Activated CD8-positive, alpha-beta T cell treated with anti-CD3 and anti-CD28 coated beads for 36 hours (primary cell): Measurements from ENCODE around the gene RIOX2. TPM values are rescaled to one million over a fixed set of nuclear protein-coding genes. Genes with fewer than 3 reads are reported as not detected.

Source experiments
- ATAC-seq: fragments of 200-7000 bp; cut with Tn5 transposase; one replicate; pipeline ENCODE4 v1.10.0; 2021; ENCODE audit warnings: mild to moderate bottlenecking, moderate library complexity
- CTCF ChIA-PET: fragments of 350-600 bp; sonication (Branson Sonifier 250); formaldehyde crosslinking; loops from one replicate; lab custom pipeline; 2021; ENCODE audit warnings: antibody characterized with exemption; lab: Charles Lee
- POLR2A ChIA-PET: fragments of 350-600 bp; sonication (Branson Sonifier 250); formaldehyde crosslinking; loops from one replicate; lab custom pipeline; 2021; ENCODE audit warnings: antibody characterized with exemption; lab: Charles Lee
- DNase-seq: peaks from one replicate; pipeline ENCODE4 v3.0.0-alpha.2; 2020
- H3K27ac Mint-ChIP-seq: one replicate; pipeline ENCODE4 v1.8.0; 2021; ENCODE audit warnings: mild to moderate bottlenecking, mixed read lengths
- H3K27me3 Mint-ChIP-seq: one replicate; pipeline ENCODE4 v1.8.0; 2021; ENCODE audit warnings: mixed read lengths
- H3K36me3 Mint-ChIP-seq: one replicate; pipeline ENCODE4 v1.8.0; 2021; ENCODE audit warnings: low read depth, mixed read lengths
- H3K4me1 Mint-ChIP-seq: one replicate; pipeline ENCODE4 v1.8.0; 2021; ENCODE audit warnings: low read depth, mixed read lengths
- H3K4me3 Mint-ChIP-seq: one replicate; pipeline ENCODE4 v1.8.0; 2021; ENCODE audit warnings: mild to moderate bottlenecking, moderate library complexity, mixed read lengths
- H3K9me3 Mint-ChIP-seq: one replicate; pipeline ENCODE4 v1.8.0; 2021; ENCODE audit warnings: mixed read lengths
- intact Hi-C: fragments of 100-400 bp; cut with micrococcal nuclease; formaldehyde crosslinking; loops from one replicate; pipeline ENCODE4 v1.10.0; 2022
- total RNA-seq, 2 experiments: library from RNA; stranded (reverse); gene quantifications; one replicate each; pipeline ENCODE4 v1.2.3, GENCODE V29; 2021
- TF ChIP-seq, protein P1 (sequence below): fragments of 200-600 bp; IDR thresholded peaks from one replicate; pipeline ENCODE4 v1.8.0; 2022; ENCODE audit warnings: antibody characterized with exemption, mild to moderate bottlenecking

RIOX2 gene
- total RNA-seq, 2 experiments from 2014 or later: 41.2 to 43.3 TPM

DNA sequence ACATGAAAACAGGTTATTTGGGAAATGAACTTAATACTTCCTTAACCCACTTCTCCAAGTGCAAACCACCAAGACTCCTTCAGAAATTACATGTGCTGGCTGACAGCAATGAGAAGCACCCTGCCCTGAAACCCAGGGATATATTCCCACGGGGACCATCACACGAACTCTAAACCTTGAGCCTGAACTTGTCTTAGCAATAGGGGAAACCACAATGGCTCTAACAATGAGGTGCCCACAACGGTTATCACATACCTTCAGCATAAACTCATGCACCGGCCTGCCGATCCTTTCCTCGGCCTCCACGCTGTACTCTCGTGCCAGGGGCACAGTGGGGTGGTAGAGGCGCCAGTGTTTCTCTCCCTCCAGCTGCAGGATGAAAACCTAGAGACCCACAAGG lies 13.4 kb downstream of the RIOX2 start:
- no peaks in the 10 kb centered on the region for H3K27me3 Mint-ChIP-seq
- peaks cover 15% of the 10 kb centered on the region for H3K4me1 Mint-ChIP-seq
- H3K36me3 Mint-ChIP-seq: peaks cover 46% of the 10 kb centered on the region
- intact Hi-C loops: no loop called here
- no peaks in the 10 kb centered on the region for H3K9me3 Mint-ChIP-seq
- ATAC-seq (no peak), DNase-seq (no peak)
- no peak overlapping the region for H3K27ac Mint-ChIP-seq
- ChIA-PET CTCF (no interaction called here), POLR2A (no interaction called here)
- no peak overlapping the region for H3K4me3 Mint-ChIP-seq
- TF ChIP-seq, protein P1, sequence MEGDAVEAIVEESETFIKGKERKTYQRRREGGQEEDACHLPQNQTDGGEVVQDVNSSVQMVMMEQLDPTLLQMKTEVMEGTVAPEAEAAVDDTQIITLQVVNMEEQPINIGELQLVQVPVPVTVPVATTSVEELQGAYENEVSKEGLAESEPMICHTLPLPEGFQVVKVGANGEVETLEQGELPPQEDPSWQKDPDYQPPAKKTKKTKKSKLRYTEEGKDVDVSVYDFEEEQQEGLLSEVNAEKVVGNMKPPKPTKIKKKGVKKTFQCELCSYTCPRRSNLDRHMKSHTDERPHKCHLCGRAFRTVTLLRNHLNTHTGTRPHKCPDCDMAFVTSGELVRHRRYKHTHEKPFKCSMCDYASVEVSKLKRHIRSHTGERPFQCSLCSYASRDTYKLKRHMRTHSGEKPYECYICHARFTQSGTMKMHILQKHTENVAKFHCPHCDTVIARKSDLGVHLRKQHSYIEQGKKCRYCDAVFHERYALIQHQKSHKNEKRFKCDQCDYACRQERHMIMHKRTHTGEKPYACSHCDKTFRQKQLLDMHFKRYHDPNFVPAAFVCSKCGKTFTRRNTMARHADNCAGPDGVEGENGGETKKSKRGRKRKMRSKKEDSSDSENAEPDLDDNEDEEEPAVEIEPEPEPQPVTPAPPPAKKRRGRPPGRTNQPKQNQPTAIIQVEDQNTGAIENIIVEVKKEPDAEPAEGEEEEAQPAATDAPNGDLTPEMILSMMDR: no peak

DNA sequence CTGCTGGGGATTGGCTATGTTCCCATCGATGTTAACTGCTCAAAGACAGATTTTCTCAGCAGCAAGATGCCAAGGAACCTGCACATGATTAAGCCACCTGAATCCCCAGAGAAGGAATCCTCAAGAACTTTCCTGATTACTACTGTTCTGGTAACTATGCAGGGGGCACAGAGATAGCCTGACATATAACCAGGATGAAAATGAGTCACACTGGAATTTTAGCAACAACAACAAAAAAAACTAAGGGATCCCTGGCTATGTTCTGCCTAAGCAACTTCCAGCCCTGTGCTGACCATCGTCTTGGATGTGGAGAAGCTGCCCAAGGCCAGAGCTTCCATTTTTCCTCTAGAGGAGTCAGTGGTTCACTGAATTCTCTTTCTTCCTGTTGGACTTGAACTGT lies 13.8 kb downstream of the RIOX2 start:
- no peak for DNase-seq
- ATAC-seq: no peak
- Mint-ChIP-seq H3K27ac (no peak overlapping the region), H3K9me3 (no peaks in the 10 kb centered on the region), H3K4me3 (no peak overlapping the region), H3K36me3 (peaks cover 43% of the 10 kb centered on the region), H3K4me1 (peaks cover 12% of the 10 kb centered on the region), H3K27me3 (no peaks in the 10 kb centered on the region)
- intact Hi-C loops: no loop called here
- ChIA-PET POLR2A (no interaction called here), CTCF (no interaction called here)
- TF ChIP-seq, protein P1: no peak

DNA sequence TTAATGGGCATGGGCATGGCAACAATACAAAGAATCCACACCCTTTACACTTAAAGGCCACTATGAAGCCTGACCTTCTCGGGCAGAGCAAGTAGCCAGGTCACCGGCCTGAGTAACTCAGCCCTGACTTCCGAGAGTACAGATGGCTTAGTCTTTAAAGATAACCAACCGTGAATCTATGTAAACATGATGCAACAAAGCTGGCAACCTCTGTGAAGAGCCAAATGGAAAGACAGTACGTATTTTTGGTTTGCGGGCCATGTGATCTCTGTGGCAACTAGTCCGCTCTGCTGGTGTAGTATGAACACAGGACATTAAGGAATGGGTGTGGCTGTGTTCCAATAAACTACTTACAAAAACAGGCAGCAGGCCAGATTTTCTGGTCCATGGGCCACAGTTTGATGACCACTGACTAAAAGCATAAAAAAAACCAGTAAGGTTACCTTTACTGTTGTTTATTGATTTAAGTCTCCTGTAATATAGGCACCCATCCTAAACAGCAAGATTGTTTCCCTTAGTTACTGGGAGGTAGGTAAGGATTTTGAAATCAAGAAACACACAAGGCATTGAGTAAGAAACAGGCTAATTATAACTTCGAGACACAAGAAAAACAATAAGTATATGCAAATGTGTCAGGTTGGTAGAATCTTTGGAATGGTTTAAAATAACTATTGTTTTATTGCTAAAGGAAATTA lies 14.5 kb downstream of the RIOX2 start:
- peaks cover 47% of the 10 kb centered on the region for H3K36me3 Mint-ChIP-seq
- POLR2A ChIA-PET: no interaction called here
- H3K9me3 Mint-ChIP-seq: no peaks in the 10 kb centered on the region
- DNase-seq (no peak), ATAC-seq (no peak)
- no peak overlapping the region for H3K4me3 Mint-ChIP-seq
- no peak overlapping the region for H3K27ac Mint-ChIP-seq
- intact Hi-C loops: no loop called here
- H3K4me1 Mint-ChIP-seq: peaks cover 12% of the 10 kb centered on the region
- TF ChIP-seq, protein P1: no peak
- CTCF ChIA-PET: no interaction called here
- H3K27me3 Mint-ChIP-seq: no peaks in the 10 kb centered on the region

DNA sequence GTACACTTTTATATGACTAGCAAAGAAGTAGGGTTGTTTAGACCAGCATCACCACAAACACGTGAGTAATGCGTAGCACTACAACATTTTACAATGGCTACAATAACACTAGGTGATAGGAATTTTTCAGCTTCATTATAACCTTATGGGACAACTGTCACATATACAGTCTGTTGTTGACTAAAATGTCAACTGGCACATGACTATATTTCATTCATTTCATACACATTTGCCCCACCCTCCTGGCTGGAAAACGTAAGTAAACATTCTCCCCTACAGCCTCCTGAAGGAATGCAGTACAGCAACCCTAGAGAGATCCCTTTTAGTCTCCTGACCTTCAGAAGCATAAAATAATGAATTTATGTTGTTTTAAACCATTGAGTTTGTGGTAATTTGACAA lies 16.2 kb downstream of the RIOX2 start:
- no peaks in the 10 kb centered on the region for H3K4me1 Mint-ChIP-seq
- H3K27me3 Mint-ChIP-seq: no peaks in the 10 kb centered on the region
- no peak overlapping the region for H3K4me3 Mint-ChIP-seq
- intact Hi-C loops: no loop called here
- ATAC-seq: no peak
- H3K9me3 Mint-ChIP-seq: no peaks in the 10 kb centered on the region
- H3K27ac Mint-ChIP-seq: no peak overlapping the region
- ChIA-PET POLR2A (interaction anchor here (1.2 kb wide), 1 partner anchor 9 kb away, joined by 3 read pairs; no protein-coding TSS in a partner anchor), CTCF (no interaction called here)
- H3K36me3 Mint-ChIP-seq: peaks cover 44% of the 10 kb centered on the region
- no peak for DNase-seq
- TF ChIP-seq, protein P1: no peak

DNA sequence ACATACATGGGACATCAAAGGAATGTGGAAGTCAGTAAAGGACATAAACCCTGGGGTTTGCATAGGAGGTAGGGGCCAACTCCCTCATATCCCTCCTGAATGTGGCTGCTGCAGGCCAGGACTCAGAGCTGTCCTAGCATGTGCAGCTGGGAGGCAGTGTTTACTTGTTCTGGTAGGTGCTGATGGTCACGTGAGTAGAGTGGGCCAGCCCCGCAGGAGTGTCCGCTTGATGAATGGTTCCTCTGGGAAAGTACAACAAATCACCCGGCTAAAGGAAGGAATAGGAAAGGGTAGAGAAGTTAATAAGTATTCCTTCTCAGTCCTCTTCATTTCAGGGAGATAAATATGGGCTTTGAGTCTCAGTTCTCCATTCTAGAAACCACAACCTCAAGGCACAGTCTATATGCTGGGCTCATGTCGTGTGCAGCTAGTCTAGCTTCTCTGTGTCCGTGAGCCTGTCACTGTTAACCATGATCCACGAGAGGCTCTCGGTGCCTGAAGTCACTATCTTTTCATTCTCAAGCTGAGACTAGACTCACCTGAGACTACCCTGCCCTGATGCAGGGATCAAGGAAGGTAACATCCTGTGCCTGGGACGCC lies 17.9 kb downstream of the RIOX2 start:
- DNase-seq: no peak
- no peak for ATAC-seq
- H3K27ac Mint-ChIP-seq: no peak overlapping the region
- no peaks in the 10 kb centered on the region for H3K9me3 Mint-ChIP-seq
- TF ChIP-seq, protein P1: no peak
- intact Hi-C loops: loop anchor here (5.0 kb wide), 1 partner anchor 68 kb away; no protein-coding TSS in a partner anchor
- POLR2A ChIA-PET: interaction anchor here (1.0 kb wide), 1 partner anchor 25 kb away, joined by 3 read pairs; no protein-coding TSS in a partner anchor
- H3K4me1 Mint-ChIP-seq: no peaks in the 10 kb centered on the region
- no peak overlapping the region for H3K4me3 Mint-ChIP-seq
- H3K27me3 Mint-ChIP-seq: no peaks in the 10 kb centered on the region
- H3K36me3 Mint-ChIP-seq: peaks cover 52% of the 10 kb centered on the region
- CTCF ChIA-PET: interaction anchor here (1.5 kb wide), 1 partner anchor 70 kb away, joined by 5 read pairs; no protein-coding TSS in a partner anchor
